Measurements from ENCODE around the gene MUCL3. TPM values are rescaled to one million over a fixed set of nuclear protein-coding genes. Genes with fewer than 3 reads are reported as not detected.

Gene MUCL3
- total and polyA plus RNA-seq, 10 of the 15 experiments (the other 5 are each of a cell fraction or from before 2014, with no cell fraction given), result 0.03 to 1.4 (median 0.61) TPM

- intact Hi-C loops (cut with micrococcal nuclease; ENCODE audit: unreplicated experiment) (no loop called here), in situ Hi-C loops (cut with MboI) (no loop called here)
- ATAC-seq, result no peak
- WGBS (ENCODE audit: insufficient coverage, insufficient replicate concordance, low lambda C conversion rate, missing lambda C conversion rate), result 67% methylated on average over 21 of the region's 21 CpGs
- Histone ChIP-seq H2AFZ (ENCODE audit: control insufficient read depth, low read depth, low read length) (no peak overlapping the region), H3K4me2 (ENCODE audit: control insufficient read depth, insufficient read depth) (no peak overlapping the region), H3K27me3 (replicated peaks in 1 of 2; ENCODE audit: control insufficient read depth in 2 of 2, insufficient read depth in 2 of 2, low read length in 1 of 2) (no peaks in the 10 kb centered on the region), H3K27ac (ENCODE audit: control insufficient read depth, insufficient read depth) (no peak overlapping the region), H4K20me1 (ENCODE audit: control insufficient read depth, insufficient read depth) (no peaks in the 10 kb centered on the region), H3K9me3 (replicated peaks; ENCODE audit: control insufficient read depth, insufficient read depth, low read length) (no peaks in the 10 kb centered on the region), H3K79me2 (ENCODE audit: control insufficient read depth, insufficient read depth, low read length) (no peaks in the 10 kb centered on the region; the same call in 1 of the 2 replicates), H3K4me1 (ENCODE audit: control insufficient read depth, insufficient read depth, low read length) (no peaks in the 10 kb centered on the region; the same call in 1 of the 2 replicates), H3K36me3 (ENCODE audit: control insufficient read depth in 2 of 2, insufficient read depth in 2 of 2, low read length in 1 of 2) (peaks cover 0 to 6% of the 10 kb centered on the region in 2 experiments; a peak in 3 of 4 replicates), H3K9ac (ENCODE audit: control insufficient read depth, insufficient read depth, low read length) (no peak overlapping the region), H3K4me3 (no peak overlapping the region)
- CTCF ChIA-PET, result no interaction called here
- SMC1A ChIA-PET (ENCODE audit: uncharacterized antibody, unreplicated experiment), result interaction anchor here (1.0 kb wide), 1 partner anchor 16 kb away, joined by 3 read pairs; the partner anchor contains the start of gene GTF2H4
- no TSS peak for BruUV-seq (replicated peaks)
- DNase-seq (ENCODE audit: low read depth, low spot score), result no peak
- no peak for TF ChIP-seq FOS (IDR thresholded peaks at IDR 0.05; ENCODE audit: borderline replicate concordance, extremely low read depth, insufficient read length)
- TF ChIP-seq STAT1 (conservative IDR thresholded peaks at IDR 0.05), result no peak
- TF ChIP-seq, protein P1, sequence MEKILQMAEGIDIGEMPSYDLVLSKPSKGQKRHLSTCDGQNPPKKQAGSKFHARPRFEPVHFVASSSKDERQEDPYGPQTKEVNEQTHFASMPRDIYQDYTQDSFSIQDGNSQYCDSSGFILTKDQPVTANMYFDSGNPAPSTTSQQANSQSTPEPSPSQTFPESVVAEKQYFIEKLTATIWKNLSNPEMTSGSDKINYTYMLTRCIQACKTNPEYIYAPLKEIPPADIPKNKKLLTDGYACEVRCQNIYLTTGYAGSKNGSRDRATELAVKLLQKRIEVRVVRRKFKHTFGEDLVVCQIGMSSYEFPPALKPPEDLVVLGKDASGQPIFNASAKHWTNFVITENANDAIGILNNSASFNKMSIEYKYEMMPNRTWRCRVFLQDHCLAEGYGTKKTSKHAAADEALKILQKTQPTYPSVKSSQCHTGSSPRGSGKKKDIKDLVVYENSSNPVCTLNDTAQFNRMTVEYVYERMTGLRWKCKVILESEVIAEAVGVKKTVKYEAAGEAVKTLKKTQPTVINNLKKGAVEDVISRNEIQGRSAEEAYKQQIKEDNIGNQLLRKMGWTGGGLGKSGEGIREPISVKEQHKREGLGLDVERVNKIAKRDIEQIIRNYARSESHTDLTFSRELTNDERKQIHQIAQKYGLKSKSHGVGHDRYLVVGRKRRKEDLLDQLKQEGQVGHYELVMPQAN (conservative IDR thresholded peaks at IDR 0.05), result no peak
- no peak for TF ChIP-seq HSF1 (IDR thresholded peaks at IDR 0.05; ENCODE audit: low read depth, low read length)
- TF ChIP-seq BRCA1 (IDR thresholded peaks at IDR 0.05; ENCODE audit: low read depth, low read length), result no peak
- no peak for TF ChIP-seq RELA (IDR thresholded peaks at IDR 0.05; ENCODE audit: borderline replicate concordance, partially characterized antibody)
- no peak for TF ChIP-seq CEBPB (IDR thresholded peaks at IDR 0.05; ENCODE audit: borderline replicate concordance in 1 of 2, low read depth in 2 of 2, low read length in 2 of 2)
- no peak for TF ChIP-seq ZNF592 (IDR thresholded peaks at IDR 0.05)
- TF ChIP-seq IRF3 (IDR thresholded peaks at IDR 0.05), result no peak
- TF ChIP-seq ZNF217 (IDR thresholded peaks at IDR 0.05), result no peak
- TF ChIP-seq IKZF1 (conservative IDR thresholded peaks at IDR 0.05), result no peak
- POLR2A ChIA-PET, result interaction anchor here (0.7 kb wide), 1 partner anchor 502 kb away, joined by 4 read pairs; no protein-coding TSS in a partner anchor
- FAIRE-seq, result no peak
- RAD21 ChIA-PET (ENCODE audit: unreplicated experiment), result no interaction called here
Measured at GRCh38 chr6:30891816-30892538, 48.8 kb upstream of the MUCL3 start.
